Stimulated activated CD4-positive, alpha-beta T cell treated with anti-CD3 and anti-CD28 coated beads, Interleukin-12 subunit alpha, Interleukin-12 subunit beta, amount 100 ng/mL, for 24 hours (primary cell): Measurements from ENCODE around the gene SLC27A3.

Experiments
- DNase-seq, 2 experiments: peaks; one replicate each; pipeline ENCODE4 v3.0.0-alpha.2; 2020; ENCODE audit warnings: low read depth in 2 of 2

The SLC27A3 gene

GRCh38 chr1:153798468-153798780, 23.2 kb downstream of the SLC27A3 start:
- no peak for DNase-seq

GRCh38 chr1:153799016-153799415, 23.8 kb downstream of the SLC27A3 start:
- DNase-seq = no peak

DNA sequence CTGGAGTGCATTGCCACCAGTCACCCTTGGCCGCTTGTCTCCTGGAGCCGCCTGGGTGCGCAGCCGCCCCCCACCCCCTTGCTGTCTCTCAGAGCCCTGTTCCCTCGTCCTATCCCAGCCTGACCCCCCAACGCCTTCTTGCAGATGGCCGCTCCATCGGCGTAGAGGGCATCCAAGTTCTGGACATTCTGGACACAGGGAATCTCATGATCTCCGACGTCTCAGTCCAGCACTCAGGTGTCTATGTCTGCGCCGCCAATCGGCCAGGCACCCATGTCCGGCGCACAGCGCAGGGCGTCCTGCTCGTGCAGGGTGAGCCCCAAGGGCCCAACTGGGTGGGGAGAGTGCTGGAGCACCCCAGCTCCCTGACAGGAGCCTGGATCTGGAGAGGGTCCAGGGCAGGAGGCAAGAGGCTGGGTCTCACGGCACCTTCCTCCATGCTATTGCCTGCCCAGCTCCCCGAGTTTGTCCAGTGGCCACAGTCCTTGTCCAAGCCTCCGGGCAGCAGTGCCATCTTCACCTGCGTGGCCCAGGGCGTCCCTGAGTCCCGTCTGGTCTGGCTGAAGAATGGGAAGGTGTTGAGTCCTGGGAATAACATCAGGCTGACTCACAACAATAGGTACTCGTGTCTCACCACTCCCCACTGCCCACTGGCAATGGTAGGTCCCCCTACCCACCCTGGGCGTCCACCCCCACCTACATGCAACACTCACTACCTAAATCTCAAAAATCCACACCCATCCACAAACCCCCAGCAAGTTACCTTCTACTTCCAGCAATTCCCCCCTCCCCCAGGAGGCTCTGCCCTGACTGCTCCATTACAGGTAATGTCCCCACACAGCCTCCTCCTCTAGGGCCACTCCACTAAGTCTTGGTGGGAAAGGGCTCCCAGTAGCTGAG, 24.6 kb downstream of the SLC27A3 start:
- DNase-seq = no peak

- no peak for DNase-seq
These were observed 25.3 kb downstream of the SLC27A3 start for GRCh38 chr1:153800516-153800915.

GRCh38 chr1:153801028-153801625, 25.9 kb downstream of the SLC27A3 start:
- no peak for DNase-seq

GRCh38 chr1:153801786-153802697, 26.8 kb downstream of the SLC27A3 start:
- DNase-seq = no peak

- DNase-seq = no peak
These were observed 28.4 kb downstream of the SLC27A3 start for GRCh38 chr1:153803470-153804056.

DNA sequence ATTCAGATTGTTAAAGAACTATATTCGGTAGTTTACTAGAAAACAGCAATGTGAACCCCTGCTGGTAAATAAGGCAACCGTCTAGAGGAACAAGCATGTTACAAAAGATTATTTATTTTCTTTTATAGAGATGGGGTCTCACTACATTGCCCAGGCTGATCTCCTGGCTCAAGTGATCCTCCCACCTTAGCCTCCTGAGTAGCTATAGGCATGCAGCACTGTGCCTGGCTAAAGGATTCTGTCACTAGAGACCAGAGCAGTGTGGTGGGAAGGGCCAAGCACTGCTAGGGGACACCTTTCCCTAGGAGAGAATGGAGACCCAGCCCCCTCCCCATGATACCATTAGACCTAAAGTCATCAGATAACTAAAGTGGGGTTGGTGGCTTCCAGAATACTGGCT, 28.9 kb downstream of the SLC27A3 start:
- no peak for DNase-seq

DNA sequence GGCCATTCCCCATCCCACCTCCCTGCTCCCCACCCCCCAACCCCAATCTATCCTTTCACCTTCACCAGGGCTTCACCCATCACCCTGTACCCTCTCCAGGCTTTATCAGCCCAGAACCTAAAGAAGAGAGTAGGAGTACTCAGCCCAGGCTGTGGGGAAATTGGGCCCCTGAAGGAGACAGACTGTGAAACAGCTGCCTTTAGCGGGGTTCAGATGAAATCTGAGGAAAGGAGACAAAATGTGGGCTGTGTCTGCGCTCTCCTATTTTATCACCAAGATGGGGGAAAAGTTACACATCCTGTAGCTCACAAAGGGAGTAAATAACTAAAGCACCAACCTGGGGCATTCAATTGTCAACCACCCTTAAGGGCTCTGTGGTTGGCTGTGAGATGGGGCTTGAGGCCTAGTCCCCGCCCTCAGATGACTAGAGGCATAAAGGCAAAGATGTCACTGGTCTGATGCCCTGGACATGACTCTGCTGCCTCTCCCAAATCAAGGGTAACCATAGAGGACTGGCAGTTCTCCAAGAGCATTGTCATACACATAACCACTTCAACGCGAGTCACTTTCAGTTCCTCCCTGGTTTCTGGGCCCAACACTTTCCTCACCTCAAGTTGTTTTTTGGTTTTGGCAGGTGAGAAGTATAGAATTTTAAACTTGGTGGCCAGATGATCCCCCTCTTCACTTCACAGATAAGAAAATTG, 30.0 kb downstream of the SLC27A3 start:
- peak; percentile 35 to 51 for DNase-seq

GRCh38 chr1:153805886-153806719, 30.9 kb downstream of the SLC27A3 start:
- DNase-seq = no peak

DNA sequence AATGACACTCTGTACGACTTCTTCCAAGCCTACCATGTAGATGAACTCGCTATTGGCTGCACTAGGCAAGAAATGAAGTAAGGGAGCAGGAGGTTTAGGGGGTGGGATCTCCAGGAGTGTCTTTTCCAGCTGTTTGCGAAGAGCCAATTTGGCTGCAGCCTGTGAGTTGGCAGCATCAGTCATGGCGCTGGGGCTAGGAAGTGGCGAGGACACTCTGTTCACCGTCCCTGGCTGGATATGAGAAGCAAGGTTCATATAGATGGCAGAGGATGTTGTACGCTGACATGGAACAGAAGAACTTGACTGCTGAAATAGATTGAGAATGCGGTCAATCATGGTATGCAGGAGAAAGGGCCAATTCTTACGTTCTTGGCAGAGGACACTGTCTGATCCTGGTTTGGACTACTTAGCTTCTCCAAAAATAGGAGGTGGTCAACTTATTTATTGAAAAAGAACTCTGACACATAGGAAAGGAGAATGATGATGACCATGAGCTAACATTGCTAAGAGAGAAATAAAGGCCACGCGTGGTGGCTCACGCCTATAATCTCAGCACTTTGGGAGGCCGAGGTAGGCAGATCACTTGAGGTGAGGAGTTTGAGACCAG, 41.2 kb downstream of the SLC27A3 start:
- DNase-seq = no peak

DNA sequence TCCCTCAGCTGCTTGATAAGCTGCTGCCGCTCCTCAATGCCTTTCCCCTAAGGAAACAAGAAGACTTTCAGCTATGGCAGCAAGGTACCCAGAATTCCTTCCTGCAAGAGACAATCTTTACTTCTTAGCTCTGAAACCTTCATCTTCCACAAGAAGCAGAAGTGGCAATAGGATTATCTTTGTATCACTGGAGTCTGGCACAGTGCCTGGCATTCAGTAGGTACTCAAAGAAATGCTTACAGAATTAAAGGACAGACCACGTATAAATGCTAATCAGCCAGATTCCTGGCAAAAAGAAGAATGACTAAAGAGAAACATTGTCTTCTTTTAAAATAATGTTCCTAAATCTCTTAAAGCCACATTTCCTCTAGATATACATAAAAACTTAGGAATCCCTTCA, 43.7 kb downstream of the SLC27A3 start:
- no peak for DNase-seq

- no peak for DNase-seq
These were observed 52.2 kb downstream of the SLC27A3 start for GRCh38 chr1:153827168-153827964.
